T-helper 2 cell treated with Interferon-gamma antibody and Interleukin-4, amounts not matched to agents 100 ng/mL and 5 ng/mL, for 36 hours (primary cell): ENCODE results near the gene TMEM86B. TPM values are rescaled to one million over a fixed set of nuclear protein-coding genes. Genes with fewer than 3 reads are reported as not detected.

Experiments used
- intact Hi-C: fragments of 100-400 bp; cut with micrococcal nuclease; formaldehyde crosslinking; loops from one replicate; pipeline ENCODE4 v1.15.1; 2023
- total RNA-seq: library from RNA; stranded (reverse); gene quantifications from 2 replicates; pipeline ENCODE4 v1.2.3, GENCODE V29; 2022

Gene TMEM86B, protein sequence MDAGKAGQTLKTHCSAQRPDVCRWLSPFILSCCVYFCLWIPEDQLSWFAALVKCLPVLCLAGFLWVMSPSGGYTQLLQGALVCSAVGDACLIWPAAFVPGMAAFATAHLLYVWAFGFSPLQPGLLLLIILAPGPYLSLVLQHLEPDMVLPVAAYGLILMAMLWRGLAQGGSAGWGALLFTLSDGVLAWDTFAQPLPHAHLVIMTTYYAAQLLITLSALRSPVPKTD
- total RNA-seq: 9.4 and 9.6 TPM in 2 replicates

- intact Hi-C loops: no loop called here
Measured at GRCh38 chr19:55228403-55229031, at the start of gene TMEM86B. Gene TMEM86B, minus strand, starts transcription at chr19:55228763. Its CDS starts 22 bp downstream, at chr19:55228741.

DNA sequence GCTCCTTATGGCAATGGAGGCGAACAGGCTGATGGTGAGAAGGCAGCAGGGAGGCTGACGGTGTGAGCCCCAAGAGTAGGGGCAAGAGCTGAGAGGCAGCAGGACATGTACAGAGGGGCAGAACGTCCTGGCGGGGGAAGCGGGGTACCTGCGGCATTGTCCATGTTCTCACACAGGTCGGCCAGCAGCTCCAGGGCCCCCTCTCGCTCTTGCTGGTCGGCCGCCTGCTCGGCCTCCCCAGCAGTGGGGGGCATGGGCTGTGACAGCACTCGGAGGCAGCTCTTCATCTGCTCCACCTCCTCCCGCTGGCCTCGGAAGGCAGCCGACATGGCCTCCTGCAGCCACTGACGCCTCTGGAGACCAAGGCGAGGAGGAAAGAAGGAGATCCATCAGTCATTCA, 48.9 kb upstream of the TMEM86B start:
- intact Hi-C loops: no loop called here

GRCh38 chr19:55276720-55277430, 48.3 kb upstream of the TMEM86B start:
- intact Hi-C loops: no loop called here

GRCh38 chr19:55275851-55276719, 47.5 kb upstream of the TMEM86B start:
- intact Hi-C loops: no loop called here

GRCh38 chr19:55273978-55274707, 45.6 kb upstream of the TMEM86B start:
- intact Hi-C loops: no loop called here

GRCh38 chr19:55272142-55272541, 43.6 kb upstream of the TMEM86B start:
- intact Hi-C loops: no loop called here

- intact Hi-C loops: no loop called here
Measured at GRCh38 chr19:55270172-55270942, 41.8 kb upstream of the TMEM86B start.

DNA sequence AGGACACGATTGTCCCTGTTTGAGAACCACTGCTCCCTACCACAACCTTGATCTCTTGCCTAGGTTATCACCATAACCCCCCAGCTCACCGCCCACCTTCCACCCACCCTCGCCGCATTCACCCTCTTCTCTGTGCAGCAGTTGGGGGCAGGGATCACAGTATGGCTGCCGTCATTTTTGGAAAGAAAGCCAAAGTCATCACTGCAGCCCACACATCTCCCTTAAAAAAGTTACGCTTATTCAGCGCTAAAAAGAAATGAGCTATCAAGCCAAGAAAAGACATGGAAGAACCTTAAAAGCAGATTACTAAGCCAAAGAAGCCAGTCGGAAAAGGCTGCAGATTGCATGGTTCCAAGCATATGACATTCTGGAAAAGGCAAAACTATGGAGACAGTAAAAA, 40.7 kb upstream of the TMEM86B start:
- intact Hi-C loops: no loop called here

DNA sequence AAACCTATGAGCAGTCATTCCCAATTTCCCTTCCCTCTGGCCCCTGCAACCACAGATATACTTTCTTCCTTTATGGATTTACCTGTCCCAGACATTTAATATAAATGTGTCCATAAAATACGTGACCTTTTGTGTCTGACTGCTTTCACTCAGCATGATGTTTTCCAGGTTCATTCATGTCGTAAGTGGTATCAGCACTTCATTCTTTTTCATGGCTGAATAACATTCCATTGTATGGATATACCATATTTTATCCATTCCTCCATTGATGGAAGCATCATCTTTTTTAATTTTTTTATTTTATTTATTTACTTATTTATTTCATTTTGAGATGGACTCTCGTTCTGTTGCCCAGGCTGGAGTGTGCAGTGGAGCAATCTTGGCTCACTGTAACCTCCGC, 38.3 kb upstream of the TMEM86B start:
- intact Hi-C loops: no loop called here

- intact Hi-C loops: no loop called here
Measured at GRCh38 chr19:55266404-55266803, 37.8 kb upstream of the TMEM86B start.

DNA sequence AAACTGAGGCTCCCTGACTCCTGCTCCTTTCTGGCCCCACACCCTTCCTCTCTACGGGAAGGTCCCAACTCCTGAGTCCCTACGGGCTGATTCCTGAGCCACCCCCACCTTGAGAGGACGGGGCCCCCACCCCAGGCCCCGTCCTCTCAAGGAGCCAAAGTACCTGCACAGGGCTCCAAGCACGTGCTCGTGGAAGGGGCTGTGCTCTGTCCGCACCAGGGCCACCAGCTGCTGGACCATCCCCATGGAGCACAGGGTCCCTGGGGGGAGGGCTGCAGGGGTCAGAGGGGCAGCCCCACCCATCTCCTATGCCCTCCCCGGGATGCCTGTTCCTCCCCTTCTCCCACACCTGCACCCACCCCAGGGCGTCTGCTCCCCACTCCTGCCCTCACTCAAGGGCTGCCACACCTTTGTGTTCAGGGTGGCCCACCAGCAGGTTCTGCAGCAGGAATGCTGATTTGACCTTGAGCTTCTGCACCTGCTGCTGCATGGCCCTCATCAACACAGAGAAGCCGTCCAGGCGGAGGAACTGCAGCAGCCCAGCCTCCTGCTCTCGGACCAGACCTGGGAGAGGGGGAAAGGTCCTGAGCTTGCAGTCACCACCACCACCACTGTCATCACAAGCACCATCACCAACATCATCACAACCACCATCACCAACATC, 37.3 kb upstream of the TMEM86B start:
- intact Hi-C loops: no loop called here

DNA sequence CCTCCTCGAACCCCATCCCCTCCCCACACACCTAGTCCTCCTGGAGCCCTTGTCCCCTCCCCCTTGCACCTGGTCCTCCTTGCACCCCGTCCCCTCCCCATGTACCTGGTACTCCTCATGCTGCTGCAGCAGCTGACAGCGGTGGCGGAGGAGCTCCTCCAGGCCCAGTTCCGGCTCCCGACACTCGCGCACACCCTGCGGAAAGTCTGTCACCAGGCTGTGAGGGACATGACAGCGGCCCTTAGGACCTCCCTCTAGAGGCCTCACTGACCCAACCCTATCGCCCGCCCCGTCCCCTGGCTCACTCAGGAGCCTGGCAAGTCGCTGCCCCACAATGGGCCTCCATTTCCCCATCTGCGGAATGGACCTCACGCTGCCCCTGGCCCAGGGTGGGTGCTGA, 36.6 kb upstream of the TMEM86B start:
- intact Hi-C loops: no loop called here

DNA sequence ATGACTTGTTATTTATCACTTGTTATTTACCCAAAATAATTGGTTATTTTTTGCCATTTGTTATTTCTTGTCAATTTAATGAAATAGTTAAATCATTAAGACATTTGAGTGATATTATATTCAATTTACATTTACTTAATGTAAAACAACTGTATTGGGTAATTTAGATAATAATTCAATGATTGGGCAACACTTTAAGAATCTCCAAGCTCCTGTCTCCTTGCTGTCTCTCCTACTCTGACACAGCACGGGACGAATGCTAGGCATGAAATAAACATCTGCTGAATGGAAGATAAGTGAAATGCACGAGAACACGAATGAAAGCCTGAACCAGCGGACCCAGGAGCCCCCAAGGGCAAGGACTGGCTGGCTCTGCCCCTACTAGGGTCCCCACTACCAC, 36.0 kb upstream of the TMEM86B start:
- intact Hi-C loops: no loop called here

DNA sequence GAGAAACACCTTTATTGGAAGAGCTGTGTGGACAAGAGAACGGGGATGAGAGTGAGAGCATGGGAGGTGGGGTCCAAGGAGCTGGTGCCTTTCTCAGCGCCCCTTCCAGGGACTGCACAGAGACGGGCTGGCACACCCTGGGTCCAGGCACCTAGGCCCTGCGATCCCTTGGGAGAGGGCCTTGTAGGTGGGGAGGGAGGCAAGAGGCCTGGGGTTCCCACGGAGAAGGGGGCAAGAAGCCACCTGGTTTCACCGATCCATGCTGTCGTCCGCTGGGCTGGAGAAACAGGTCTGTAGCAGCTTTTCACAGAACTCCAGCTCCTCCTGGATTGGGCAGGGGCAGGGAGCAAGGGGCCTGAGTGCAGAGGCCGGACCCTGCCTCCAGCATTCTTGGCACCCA, 33.8 kb upstream of the TMEM86B start:
- intact Hi-C loops: no loop called here

DNA sequence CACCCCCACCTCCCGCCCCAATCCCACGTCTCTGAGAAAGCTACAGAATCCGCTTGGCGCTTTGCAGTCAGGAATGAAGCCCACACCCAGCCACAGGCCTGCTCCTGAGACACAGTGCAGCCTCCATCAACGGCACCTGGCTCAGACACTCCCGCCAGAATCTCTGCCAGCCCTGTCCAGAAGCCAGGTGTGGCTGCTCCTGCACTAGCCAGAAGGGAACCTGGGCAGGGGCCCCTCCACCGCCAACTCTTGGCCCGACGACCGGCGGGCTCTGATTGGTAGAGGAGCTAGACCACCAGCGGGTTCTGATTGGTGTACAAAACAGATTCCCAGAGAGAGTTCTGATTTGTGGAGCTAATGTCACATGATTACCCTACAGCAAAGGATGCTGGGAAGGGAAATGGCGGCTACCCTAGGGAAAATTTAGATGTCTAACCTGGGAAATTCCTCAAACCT, 33.1 kb upstream of the TMEM86B start:
- intact Hi-C loops: no loop called here

DNA sequence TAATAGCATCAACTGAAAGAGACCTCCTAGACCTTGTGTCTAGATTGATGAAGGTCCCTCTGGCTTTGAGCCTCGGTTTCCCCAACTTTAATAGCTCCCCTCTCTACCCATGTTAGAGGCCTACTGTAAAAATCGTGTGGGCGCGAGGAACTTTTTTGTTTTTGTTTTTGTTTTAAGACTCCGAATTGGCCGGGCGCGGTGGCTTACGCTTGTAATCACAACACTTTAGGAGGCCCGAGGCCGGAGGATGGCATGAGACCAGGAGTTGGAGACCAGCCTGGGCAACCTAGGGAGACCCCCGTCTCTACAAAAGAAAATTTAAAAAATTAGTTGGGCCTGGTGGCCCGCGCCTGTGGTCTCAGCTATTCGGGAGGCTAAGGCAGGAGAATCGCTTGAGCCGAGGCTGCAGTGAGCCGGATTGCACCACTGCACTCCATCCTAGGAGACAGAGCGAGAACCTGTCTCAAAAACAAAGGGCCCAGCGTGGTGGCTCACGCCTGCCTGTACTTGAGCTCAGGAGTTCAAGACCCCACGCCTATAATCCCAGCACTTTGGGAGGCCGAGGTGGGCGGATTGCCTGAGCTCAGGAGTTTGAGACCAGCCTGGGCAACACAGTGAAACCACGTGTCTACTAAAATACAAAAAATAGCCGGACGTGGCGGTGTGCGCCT, 31.1 kb upstream of the TMEM86B start:
- intact Hi-C loops: loop anchor here (1.0 to 10.0 kb wide), 13 partner anchors 21 to 863 kb away; partner anchors contain the start of genes FIZ1, HSPBP1, KMT5C and LENG9

- intact Hi-C loops: loop anchor here (1.0 to 10.0 kb wide), 13 partner anchors 21 to 863 kb away; partner anchors contain the start of genes FIZ1, HSPBP1, KMT5C and LENG9
Measured at GRCh38 chr19:55258828-55259539, 30.4 kb upstream of the TMEM86B start, which contains the start of gene PPP6R1. Gene PPP6R1, minus strand, starts transcription at chr19:55259017. Its CDS starts 11,914 bp downstream, at chr19:55247103.

GRCh38 chr19:55258476-55258827, 29.9 kb upstream of the TMEM86B start:
- intact Hi-C loops: loop anchor here (2.0 to 10.0 kb wide), 6 partner anchors 34 to 864 kb away; partner anchors contain the start of genes LENG9, ZNF628 and ZNF787
